ENCODE results near the gene PTPRN2.

The PTPRN2 gene

GRCh38 chr7:158602905-158603772 is 15.5 kb upstream of the PTPRN2 start:
- DNase-seq: no peak

GRCh38 chr7:158602041-158602440 is 14.4 kb upstream of the PTPRN2 start:
- no peak for DNase-seq

DNA sequence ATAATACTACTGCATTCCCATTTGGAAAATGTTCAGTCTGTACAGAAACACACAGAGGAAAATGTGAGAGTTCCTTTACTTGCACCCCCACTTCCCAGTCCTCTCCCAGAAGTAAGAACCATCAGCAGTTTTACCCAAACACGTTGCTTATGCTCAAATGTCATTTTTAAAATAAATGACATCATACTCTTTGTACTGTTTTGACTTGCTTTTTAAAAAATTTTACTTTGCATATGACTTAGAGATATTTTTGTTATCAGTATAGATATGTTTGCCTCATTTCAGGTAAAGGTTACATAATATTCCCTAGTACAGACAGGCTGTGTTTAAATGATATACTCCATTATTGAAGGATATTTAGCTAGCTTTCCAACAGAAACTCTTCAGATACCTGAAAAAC is 13.5 kb upstream of the PTPRN2 start:
- DNase-seq: no peak

- DNase-seq: no peak
These were observed 9.1 kb upstream of the PTPRN2 start for GRCh38 chr7:158596745-158597144.

DNA sequence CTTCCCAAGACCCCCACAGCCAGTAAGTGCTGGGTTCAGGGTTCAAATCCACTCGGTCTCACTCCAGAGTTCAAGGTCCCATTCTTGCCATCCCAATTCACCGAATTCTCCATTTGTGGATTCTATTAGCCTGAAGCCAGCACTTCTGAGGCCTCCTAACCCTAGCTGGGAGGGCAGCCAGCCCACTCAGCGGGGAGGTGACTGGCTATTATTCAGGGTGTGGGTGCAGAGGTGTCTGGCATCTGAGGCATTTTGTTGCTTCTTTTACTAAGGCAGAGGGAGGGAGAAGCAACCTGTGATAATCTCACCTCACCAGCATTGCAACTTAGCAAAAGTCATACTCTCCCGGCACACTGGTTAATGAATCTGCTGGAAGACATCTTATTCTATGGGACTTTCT is 8.7 kb upstream of the PTPRN2 start:
- DNase-seq: no peak

DNA sequence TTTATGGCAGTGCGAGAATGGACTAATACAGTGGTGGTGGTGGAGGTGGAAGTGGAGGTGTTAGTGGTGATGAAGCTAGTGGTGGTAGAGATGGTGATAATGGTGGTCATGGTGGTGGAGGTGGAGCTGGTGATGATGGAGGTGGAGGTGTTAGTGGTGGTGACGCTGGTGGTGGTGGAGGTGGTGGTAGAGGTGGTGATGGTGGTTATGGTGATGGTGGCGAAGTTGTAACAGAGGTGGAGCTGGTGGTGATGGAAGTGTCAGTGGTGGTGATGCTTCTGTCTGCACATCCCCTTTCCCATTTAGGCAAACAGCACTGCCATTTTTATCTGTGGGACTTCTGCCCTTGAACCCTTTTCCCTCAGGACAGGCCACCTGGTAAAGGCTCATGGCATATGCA is 7.4 kb upstream of the PTPRN2 start:
- DNase-seq: no peak

- no peak for DNase-seq
These were observed 4.9 kb upstream of the PTPRN2 start for GRCh38 chr7:158592541-158592940.

- no peak for DNase-seq
These were observed 4.3 kb upstream of the PTPRN2 start for GRCh38 chr7:158591944-158592343.

DNA sequence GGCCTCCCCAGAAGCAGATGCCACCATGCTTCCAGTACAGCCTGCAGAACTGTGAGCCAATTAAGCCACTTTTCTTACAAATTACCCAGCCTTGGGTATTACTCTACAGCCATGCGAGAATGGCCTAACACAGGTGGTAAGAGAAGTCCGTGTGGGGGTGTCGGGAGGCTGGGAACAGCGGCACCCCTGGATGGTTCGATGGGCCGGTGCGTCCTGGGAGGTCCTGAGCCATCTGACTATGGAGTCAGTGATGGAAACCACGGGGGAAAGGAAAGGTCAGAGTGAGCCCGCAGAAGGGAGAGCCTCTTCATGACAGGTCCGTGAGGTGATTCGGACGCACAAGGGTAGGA is 2.5 kb upstream of the PTPRN2 start:
- no peak for DNase-seq

DNA sequence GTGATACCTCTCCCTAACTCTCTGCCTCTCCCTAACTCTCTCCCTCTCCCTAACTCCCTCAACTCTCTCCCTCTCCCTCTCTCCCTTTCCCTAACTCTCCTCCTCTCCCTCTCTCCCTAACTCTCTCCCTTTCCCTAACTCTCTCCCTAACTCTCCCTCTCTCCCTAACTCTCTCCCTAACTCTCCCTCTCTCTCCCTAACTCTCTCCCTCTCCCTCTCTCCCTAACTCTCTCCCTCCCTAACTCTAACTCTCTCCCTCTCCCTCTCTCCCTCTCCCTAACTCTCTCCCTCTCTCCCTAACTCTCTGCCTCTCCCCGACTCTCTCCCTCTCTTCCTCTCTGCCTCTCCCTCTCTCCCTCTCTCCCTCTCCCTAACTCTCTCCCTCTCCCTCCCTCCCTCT is 2.0 kb upstream of the PTPRN2 start:
- DNase-seq: no peak

- no peak for DNase-seq
These were observed 1.3 kb upstream of the PTPRN2 start for GRCh38 chr7:158588878-158589442.

GRCh38 chr7:158588085-158588877 is 658 bp upstream of the PTPRN2 start:
- no peak for DNase-seq

DNA sequence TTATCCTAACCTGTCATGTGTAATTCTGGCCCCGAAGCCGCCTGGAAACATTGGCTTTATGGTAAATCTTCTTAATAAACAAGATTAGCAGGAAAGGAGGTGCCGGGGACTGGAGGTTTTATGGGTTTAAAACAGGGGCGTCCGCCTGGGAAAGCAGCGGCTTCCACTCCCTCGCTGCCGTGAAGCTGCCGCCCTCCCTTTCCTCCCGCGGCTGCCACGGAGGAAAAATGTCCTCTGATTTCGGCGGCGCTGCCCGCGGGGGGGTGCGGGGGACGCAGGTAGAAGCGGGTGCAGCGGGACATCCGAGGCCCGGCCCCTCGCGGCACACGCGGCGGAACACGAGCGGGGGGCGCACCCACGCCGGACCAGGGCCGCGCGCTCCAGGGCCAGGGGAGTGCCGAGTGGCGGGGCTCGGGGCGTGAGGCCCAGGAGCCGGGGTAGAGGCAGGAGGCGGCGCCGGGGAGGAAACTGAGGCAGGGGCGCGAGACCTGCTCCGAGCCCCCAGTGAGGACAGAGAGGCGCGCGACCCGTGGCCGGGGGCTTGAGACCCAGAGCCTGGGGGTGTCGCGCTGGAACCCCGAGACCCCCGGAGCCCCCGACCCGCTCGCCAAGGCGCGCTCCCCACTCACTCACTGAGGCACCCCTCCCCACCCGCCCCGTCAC is 993 bp downstream of the PTPRN2 start:
- DNase-seq: no peak

DNA sequence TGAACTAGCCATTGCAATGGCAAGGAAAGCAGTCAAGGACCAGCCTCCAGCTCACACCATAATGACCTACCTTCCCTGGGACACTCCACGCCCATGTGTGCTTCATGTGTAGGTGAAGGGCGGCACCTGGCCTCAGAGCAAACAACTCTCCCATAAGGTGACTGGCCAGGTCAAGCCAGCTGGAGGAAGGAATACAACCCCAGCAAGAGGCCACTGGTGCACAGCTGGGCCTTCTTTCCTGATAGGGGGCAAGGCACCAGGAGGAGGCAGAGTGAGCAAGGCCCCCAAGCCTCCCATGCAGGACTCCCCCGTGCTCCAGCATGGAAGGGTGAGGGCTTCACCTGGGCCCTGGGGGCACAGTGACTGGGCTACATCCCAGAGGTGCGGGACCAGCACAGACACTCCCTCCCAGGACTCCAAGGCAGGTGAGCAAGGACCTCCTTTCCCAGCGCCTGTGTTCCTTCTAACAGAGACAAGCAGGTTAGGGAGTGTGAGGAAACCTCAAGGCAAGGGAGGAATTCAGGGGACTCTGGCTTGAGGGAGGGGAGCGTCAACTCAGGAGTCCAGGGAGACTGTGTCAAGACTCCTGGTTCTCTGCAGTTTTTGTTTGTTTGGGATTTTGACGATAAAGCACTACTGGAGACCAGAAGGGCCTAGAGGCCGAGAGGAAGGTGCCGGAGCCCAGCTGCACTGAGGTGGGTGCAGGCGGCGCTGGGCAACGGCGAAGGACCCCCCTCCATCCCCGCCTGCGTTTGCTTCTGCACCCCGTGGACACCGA is 1.7 kb downstream of the PTPRN2 start:
- DNase-seq: no peak

- no peak for DNase-seq
These were observed 3.2 kb downstream of the PTPRN2 start for GRCh38 chr7:158584407-158584806.

DNA sequence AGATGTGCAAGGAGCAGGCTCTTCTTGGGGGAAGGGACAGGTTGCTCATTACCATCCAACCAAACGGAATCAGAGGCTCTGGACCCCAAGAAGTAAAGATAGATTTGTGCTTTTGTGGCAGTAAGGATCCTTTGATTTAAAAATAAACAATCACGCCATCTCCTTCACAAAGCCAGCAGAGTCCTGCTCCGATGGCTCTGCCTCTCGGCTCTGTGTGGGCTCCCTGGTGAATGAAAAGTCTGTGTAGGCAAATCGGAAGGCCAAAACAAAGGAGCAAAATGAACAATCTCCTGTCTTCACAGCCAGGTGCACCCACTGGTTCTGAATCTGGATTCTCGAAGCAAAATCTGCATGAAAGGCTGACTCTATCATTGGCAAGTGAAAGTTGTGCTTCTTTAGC is 3.8 kb downstream of the PTPRN2 start:
- DNase-seq: no peak

GRCh38 chr7:158583143-158583542 is 4.5 kb downstream of the PTPRN2 start:
- no peak for DNase-seq

GRCh38 chr7:158582089-158582456 is 5.5 kb downstream of the PTPRN2 start:
- DNase-seq: no peak

DNA sequence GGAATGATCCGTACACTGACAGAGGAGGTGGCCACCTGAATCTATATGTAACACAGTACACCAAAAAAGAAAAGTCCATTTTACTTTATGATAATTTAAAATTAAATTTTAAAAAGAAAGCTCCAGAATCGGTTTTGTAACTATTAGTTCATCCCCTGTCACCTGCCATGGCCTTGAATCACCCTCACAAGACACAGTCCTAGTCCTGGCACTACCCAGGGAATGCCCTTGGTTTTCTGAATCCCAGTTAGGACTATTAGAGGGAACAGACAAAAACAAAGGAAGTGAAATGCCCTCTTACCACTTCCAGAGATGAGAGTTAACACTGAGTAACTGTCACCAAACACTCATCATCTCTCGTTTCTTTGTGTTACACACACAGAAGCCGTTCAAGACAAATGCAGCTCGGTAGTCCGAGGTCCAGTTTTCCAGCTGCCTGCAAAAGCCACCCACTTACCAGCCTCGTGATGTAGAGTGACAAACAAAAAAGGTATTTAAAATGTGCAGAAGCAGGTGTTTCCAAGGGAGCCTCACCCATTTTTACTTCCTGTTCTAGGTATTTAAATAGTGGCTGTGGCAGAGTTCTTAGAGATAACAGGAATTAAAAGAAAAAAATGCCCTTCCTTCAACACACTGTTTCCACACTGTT is 6.1 kb downstream of the PTPRN2 start:
- no peak for DNase-seq

GRCh38 chr7:158579662-158580646 is 7.7 kb downstream of the PTPRN2 start:
- no peak for DNase-seq

Measured in effector CD4-positive, alpha-beta T cell (primary cell).